Ectodermal cell (in vitro differentiated cells): ENCODE results near the gene L3MBTL3.

Experiments
- H3K27ac ChIP-seq: 2 replicates; pipeline ENCODE4 v1.7.0; 2013; ENCODE audit warnings: mild to moderate bottlenecking, low read depth, low read length; ENCODE audit not compliant: insufficient read depth, poor library complexity, severe bottlenecking
- H3K27me3 ChIP-seq: 2 replicates; pipeline ENCODE4 v1.7.0; 2013; ENCODE audit warnings: mild to moderate bottlenecking, low read length; ENCODE audit not compliant: insufficient read depth, control insufficient read depth, poor library complexity, severe bottlenecking
- H3K36me3 ChIP-seq: one replicate; pipeline ENCODE4 v1.7.0; 2013; ENCODE audit warnings: low read length; ENCODE audit not compliant: control insufficient read depth, insufficient read depth
- H3K4me1 ChIP-seq: one replicate; pipeline ENCODE4 v1.7.0; 2013; ENCODE audit warnings: low read length; ENCODE audit not compliant: control insufficient read depth, insufficient read depth
- H3K4me3 ChIP-seq: 2 replicates; pipeline ENCODE4 v1.7.0; 2013; ENCODE audit warnings: low read depth, low read length, control low read depth; ENCODE audit not compliant: insufficient read depth
- H3K9me3 ChIP-seq: 2 replicates; pipeline ENCODE4 v1.7.0; 2013; ENCODE audit warnings: mild to moderate bottlenecking, low read length, moderate library complexity; ENCODE audit not compliant: control insufficient read depth
- WGBS, 2 experiments: methylation state at CpG; one replicate each; pipeline ENCODE4 v1.1.7; 2013; ENCODE audit warnings: missing lambda C conversion rate in 2 of 2; 5-methylcytosine and 5-hydroxymethylcytosine counted together

Gene L3MBTL3

GRCh38 chr6:130026859-130027258, 8.5 kb downstream of the L3MBTL3 start:
- H3K27ac ChIP-seq, result no peak overlapping the region
- 96% methylated on average over 2 of the region's 2 CpGs for WGBS, 2 experiments
- no peaks in the 10 kb centered on the region for H3K4me1 ChIP-seq
- no peaks in the 10 kb centered on the region for H3K9me3 ChIP-seq
- no peak overlapping the region for H3K4me3 ChIP-seq
- H3K36me3 ChIP-seq, result no peaks in the 10 kb centered on the region
- H3K27me3 ChIP-seq, result no peaks in the 10 kb centered on the region

GRCh38 chr6:130027948-130028347, 9.6 kb downstream of the L3MBTL3 start:
- Histone ChIP-seq H3K27me3 (no peaks in the 10 kb centered on the region), H3K4me3 (no peak overlapping the region), H3K36me3 (no peaks in the 10 kb centered on the region), H3K4me1 (no peaks in the 10 kb centered on the region), H3K9me3 (no peaks in the 10 kb centered on the region), H3K27ac (no peak overlapping the region)
- WGBS, 2 experiments, result 100% methylated on average over 1 of the region's 1 CpG

GRCh38 chr6:130029163-130029562, 10.8 kb downstream of the L3MBTL3 start:
- Histone ChIP-seq H3K36me3 (no peaks in the 10 kb centered on the region), H3K27ac (no peak overlapping the region), H3K27me3 (no peaks in the 10 kb centered on the region), H3K4me3 (no peak overlapping the region), H3K9me3 (no peaks in the 10 kb centered on the region), H3K4me1 (no peaks in the 10 kb centered on the region)
- 94 to 95% methylated on average over 6 of the region's 6 CpGs for WGBS, 2 experiments

GRCh38 chr6:130032758-130033340, 14.5 kb downstream of the L3MBTL3 start:
- no peak overlapping the region for H3K27ac ChIP-seq

GRCh38 chr6:130033949-130034348, 15.6 kb downstream of the L3MBTL3 start:
- Histone ChIP-seq H3K36me3 (no peaks in the 10 kb centered on the region), H3K27ac (no peak overlapping the region), H3K9me3 (no peaks in the 10 kb centered on the region), H3K4me3 (no peak overlapping the region), H3K4me1 (no peaks in the 10 kb centered on the region), H3K27me3 (no peaks in the 10 kb centered on the region)
- WGBS, 2 experiments, result 86 to 96% methylated on average over 4 to 5 of the region's 5 CpGs

More at GRCh38 chr6:130032758-130033340, 14.5 kb downstream of the L3MBTL3 start:
- Histone ChIP-seq H3K27me3 (no peaks in the 10 kb centered on the region), H3K4me1 (no peaks in the 10 kb centered on the region), H3K9me3 (no peaks in the 10 kb centered on the region), H3K36me3 (no peaks in the 10 kb centered on the region), H3K4me3 (no peak overlapping the region)
- 92 to 93% methylated on average over 9 of the region's 9 CpGs for WGBS, 2 experiments

- Histone ChIP-seq H3K9me3 (no peaks in the 10 kb centered on the region), H3K4me1 (no peaks in the 10 kb centered on the region), H3K4me3 (no peak overlapping the region), H3K36me3 (no peaks in the 10 kb centered on the region), H3K27me3 (no peaks in the 10 kb centered on the region), H3K27ac (no peak overlapping the region)
- WGBS, 2 experiments, result 86 to 88% methylated on average over 10 to 11 of the region's 11 CpGs
These were observed 16.2 kb downstream of the L3MBTL3 start for GRCh38 chr6:130034378-130035146.

- no peaks in the 10 kb centered on the region for H3K36me3 ChIP-seq
- H3K27me3 ChIP-seq, result no peaks in the 10 kb centered on the region
- no peaks in the 10 kb centered on the region for H3K9me3 ChIP-seq
- H3K4me3 ChIP-seq, result no peak overlapping the region
- no peaks in the 10 kb centered on the region for H3K4me1 ChIP-seq
- no peak overlapping the region for H3K27ac ChIP-seq
- 46 to 51% methylated on average over 2 of the region's 2 CpGs for WGBS, 2 experiments
These were observed 16.8 kb downstream of the L3MBTL3 start for GRCh38 chr6:130035211-130035610.

GRCh38 chr6:130037207-130037811, 18.9 kb downstream of the L3MBTL3 start:
- 59% methylated on average over 1 of the region's 3 CpGs; no CpG with 5 or more reads in 1 of the 2 experiments for WGBS, 2 experiments
- H3K4me1 ChIP-seq, result no peaks in the 10 kb centered on the region
- no peaks in the 10 kb centered on the region for H3K36me3 ChIP-seq
- H3K9me3 ChIP-seq, result no peaks in the 10 kb centered on the region
- no peak overlapping the region for H3K4me3 ChIP-seq
- no peaks in the 10 kb centered on the region for H3K27me3 ChIP-seq
- no peak overlapping the region for H3K27ac ChIP-seq

GRCh38 chr6:130041594-130041993, 23.2 kb downstream of the L3MBTL3 start:
- Histone ChIP-seq H3K4me1 (no peaks in the 10 kb centered on the region), H3K27ac (no peak overlapping the region), H3K4me3 (no peak overlapping the region), H3K36me3 (no peaks in the 10 kb centered on the region), H3K27me3 (no peaks in the 10 kb centered on the region), H3K9me3 (no peaks in the 10 kb centered on the region)

GRCh38 chr6:130043344-130043743, 25.0 kb downstream of the L3MBTL3 start:
- Histone ChIP-seq H3K27ac (no peak overlapping the region), H3K36me3 (no peaks in the 10 kb centered on the region), H3K4me1 (no peaks in the 10 kb centered on the region), H3K9me3 (no peaks in the 10 kb centered on the region), H3K4me3 (no peak overlapping the region), H3K27me3 (no peaks in the 10 kb centered on the region)
- WGBS, 2 experiments, result 95 to 96% methylated on average over 4 of the region's 4 CpGs
